HepG2 (cell line): Measurements from ENCODE around the gene CNNM3. TPM values are rescaled to one million over a fixed set of nuclear protein-coding genes. Genes with fewer than 3 reads are reported as not detected.

Experiments
- CREBL2 ChIP-seq: sonication (generic); formaldehyde crosslinking; IDR thresholded peaks from 2 replicates; pipeline ENCODE4 v1.8.1; 2023; ENCODE audit warnings: missing genetic modification reagents, mild to moderate bottlenecking, borderline replicate concordance
- GTF2F1 ChIP-seq: fragments of 150-350 bp; IDR thresholded peaks from 2 replicates; pipeline ENCODE4 v1.6.1; 2014; ENCODE audit warnings: low read length
- HNRNPLL ChIP-seq: fragments of 200-400 bp; formaldehyde crosslinking; IDR thresholded peaks from 2 replicates; pipeline ENCODE4 v1.6.1; 2017; ENCODE audit warnings: mild to moderate bottlenecking, low read depth, low read length; ENCODE audit not compliant: poor library complexity, severe bottlenecking
- HOXA3 ChIP-seq: sonication (generic); formaldehyde crosslinking; IDR thresholded peaks from 2 replicates; pipeline ENCODE4 v1.5.0; 2020; ENCODE audit warnings: missing genetic modification reagents
- MAF1 ChIP-seq: sonication (generic); formaldehyde crosslinking; IDR thresholded peaks from 2 replicates; pipeline ENCODE4 v1.5.0; 2020; ENCODE audit warnings: missing genetic modification reagents, borderline replicate concordance
- NR2F2 ChIP-seq: IDR thresholded peaks from 2 replicates; pipeline ENCODE4 v1.6.1; 2012; ENCODE audit warnings: low read depth, inconsistent platforms, borderline replicate concordance
- PBX3 ChIP-seq: sonication (generic); formaldehyde crosslinking; IDR thresholded peaks from 2 replicates; pipeline ENCODE4 v1.8.1; 2023; ENCODE audit warnings: missing genetic modification reagents, inconsistent platforms, borderline replicate concordance
- PRDM15 ChIP-seq: sonication (generic); formaldehyde crosslinking; IDR thresholded peaks from 2 replicates; pipeline ENCODE4 v1.4.0; 2020; ENCODE audit warnings: missing genetic modification reagents
- RBFOX2 ChIP-seq: fragments of 200-400 bp; formaldehyde crosslinking; IDR thresholded peaks from 2 replicates; pipeline ENCODE4 v1.6.1; 2017; ENCODE audit warnings: low read depth, mild to moderate bottlenecking, low read length
- SAFB2 ChIP-seq: sonication (generic); formaldehyde crosslinking; IDR thresholded peaks from 2 replicates; pipeline ENCODE4 v1.5.1; 2020; ENCODE audit warnings: missing genetic modification reagents, low read depth, mild to moderate bottlenecking, borderline replicate concordance
- SP1 ChIP-seq, 2 experiments: fragments of 450-650 bp in 1 of 2; sonication (generic) in 1 of 2; formaldehyde crosslinking in 1 of 2; IDR thresholded peaks; 2 replicates each; pipeline versions ENCODE4 v1.4.0 to v1.6.1; 2016 to 2020; ENCODE audit warnings: missing genetic modification reagents in 1 of 2
- UBTF ChIP-seq: sonication (generic); formaldehyde crosslinking; IDR thresholded peaks from 2 replicates; pipeline ENCODE4 v1.4.0; 2020; ENCODE audit warnings: mild to moderate bottlenecking, missing genetic modification reagents
- YEATS2 ChIP-seq: sonication (generic); formaldehyde crosslinking; IDR thresholded peaks from 2 replicates; pipeline ENCODE4 v1.4.0; 2020; ENCODE audit warnings: missing genetic modification reagents, borderline replicate concordance
- ZBTB10 ChIP-seq: sonication (generic); formaldehyde crosslinking; IDR thresholded peaks from 2 replicates; pipeline ENCODE4 v1.4.0; 2020; ENCODE audit warnings: missing genetic modification reagents, borderline replicate concordance
- ZFP62 ChIP-seq: sonication (generic); formaldehyde crosslinking; IDR thresholded peaks from 2 replicates; pipeline ENCODE4 v1.4.0; 2020; ENCODE audit warnings: missing genetic modification reagents
- ZNF614 ChIP-seq: IDR thresholded peaks from 2 replicates; pipeline ENCODE4 v1.6.1; 2018; ENCODE audit warnings: missing biosample characterization, missing genetic modification reagents, inconsistent platforms, borderline replicate concordance
- ZNF747 ChIP-seq: sonication (generic); formaldehyde crosslinking; IDR thresholded peaks from 2 replicates; pipeline ENCODE4 v1.8.1; 2023; ENCODE audit warnings: missing genetic modification reagents, mild to moderate bottlenecking, borderline replicate concordance
- ZNF781 ChIP-seq: sonication (generic); formaldehyde crosslinking; IDR thresholded peaks from 2 replicates; pipeline ENCODE4 v1.5.1; 2020; ENCODE audit warnings: borderline replicate concordance, mild to moderate bottlenecking, missing genetic modification reagents; ENCODE audit errors: not compliant biosample characterization
- polyA plus RNA-seq, 8 experiments: library from polyadenylated mRNA; depleted of rRNA in 3 of 8; stranded (reverse) in 7 of 8; unstranded in 1 of 8; fragments of >200 nt; fragmentation: Illumina TruSeq in 4 of 8; extraction: Trizol in 4 of 8; gene quantifications; 2 replicates each; pipeline versions ENCODE4 v1.2.1 to v1.2.3, GENCODE V29; 2011 to 2016; ENCODE audit warnings: low read depth in 4 of 8, missing spikeins in 1 of 8, mixed read lengths in 1 of 8; ENCODE audit not compliant: insufficient read depth in 1 of 8
- total RNA-seq, 5 experiments: library from RNA; depleted of rRNA; stranded (reverse); fragments of >200 nt; fragmentation: Illumina TruSeq; extraction: Trizol; gene quantifications; 2 replicates each; pipeline ENCODE4 v1.2.3, GENCODE V29; 2016; ENCODE audit warnings: low read depth in 1 of 5

The CNNM3 gene
- total and polyA plus RNA-seq, 2 of the 13 experiments (the other 11 are each of a cell fraction or from before 2014, with no cell fraction given), result 21.2 to 27.9 TPM

GRCh38 chr2:96816127-96816835 is at the start of gene CNNM3 (continued):
- TF ChIP-seq ZNF614, result no peak
- no peak for TF ChIP-seq NR2F2
- no peak for TF ChIP-seq ZBTB10 (CRISPR knock-in tag)
- TF ChIP-seq SP1 (IDR thresholded peaks at IDR 0.05), result no peak
- peak; percentile 83 for TF ChIP-seq SP1 (CRISPR knock-in tag; IDR thresholded peaks at IDR 0.05)
- no peak for TF ChIP-seq PRDM15 (CRISPR knock-in tag)
- no peak for TF ChIP-seq ZFP62 (CRISPR knock-in tag)
- TF ChIP-seq HNRNPLL, result peak; percentile 93
- TF ChIP-seq PBX3, result no peak
- TF ChIP-seq MAF1 (CRISPR knock-in tag), result no peak
- no peak for TF ChIP-seq ZNF781 (CRISPR knock-in tag)
- TF ChIP-seq GTF2F1, result no peak
- peak; percentile 98 for TF ChIP-seq RBFOX2
- peak; percentile 62; the same call in 1 of the 2 replicates for TF ChIP-seq SAFB2 (CRISPR knock-in tag)
- TF ChIP-seq UBTF (CRISPR knock-in tag), result peak; percentile 89; the same call in 1 of the 2 replicates
- TF ChIP-seq HOXA3 (CRISPR knock-in tag), result peak; percentile 85
- 0 out of 2 replicates have a peak, but pooled peaks have one; percentile 31 for TF ChIP-seq YEATS2 (CRISPR knock-in tag)
- 0 out of 2 replicates have a peak, but pooled peaks have one; percentile 53 for TF ChIP-seq ZNF747 (CRISPR knock-in tag)
- TF ChIP-seq CREBL2 (CRISPR knock-in tag), result peak; percentile 32; the same call in 1 of the 2 replicates
